Natural killer cell (primary cell): Measurements from ENCODE around the gene NIPBL. TPM values are rescaled to one million over a fixed set of nuclear protein-coding genes. Genes with fewer than 3 reads are reported as not detected.
"Not testable (repeated sequence)": the region's sequence is repeated elsewhere in the genome, so short reads cannot be mapped to it uniquely, and the experiment has no call there.

Experiments
- ATAC-seq, 3 donors: fragments of 150-1000 bp in 2 of 3; fragments of 200-7000 bp in 1 of 3; cut with Tn5 transposase; 1 replicate in 1 of 3; 2 replicates in 2 of 3; pipeline ENCODE4 v1.10.0; 2021; ENCODE audit warnings: mild to moderate bottlenecking in 2 of 3, moderate library complexity in 2 of 3
- DNase-seq, 2 donors: peaks; one replicate each; pipeline versions ENCODE4 v3.0.0 to v3.0.0-alpha.2; 2013 to 2021; ENCODE audit warnings: mixed read lengths in 1 of 2
- H3K27ac ChIP-seq: one replicate; pipeline ENCODE4 v1.5.1; 2013; ENCODE audit warnings: mild to moderate bottlenecking, low read length
- H3K27me3 ChIP-seq: one replicate; pipeline ENCODE4 v1.6.1; 2013; ENCODE audit warnings: low read length; ENCODE audit not compliant: control insufficient read depth, insufficient read depth
- H3K36me3 ChIP-seq: one replicate; pipeline ENCODE4 v1.6.1; 2013; ENCODE audit warnings: low read length; ENCODE audit not compliant: control insufficient read depth, insufficient read depth
- H3K4me1 ChIP-seq: one replicate; pipeline ENCODE4 v1.6.1; 2013; ENCODE audit warnings: low read length; ENCODE audit not compliant: control insufficient read depth, insufficient read depth
- H3K4me3 ChIP-seq: one replicate; pipeline ENCODE4 v1.5.1; 2013; ENCODE audit warnings: low read length
- H3K9me3 ChIP-seq: one replicate; pipeline ENCODE4 v1.6.1; 2013; ENCODE audit warnings: low read length; ENCODE audit not compliant: control insufficient read depth, insufficient read depth
- H3K27ac Mint-ChIP-seq, 2 donors: one replicate each; pipeline ENCODE4 v1.8.0; 2022; ENCODE audit warnings: mild to moderate bottlenecking in 2 of 2, mixed read lengths in 2 of 2, moderate library complexity in 1 of 2
- H3K27me3 Mint-ChIP-seq, 2 donors: one replicate each; pipeline ENCODE4 v1.8.0; 2022; ENCODE audit warnings: low read depth in 2 of 2, mixed read lengths in 2 of 2
- H3K36me3 Mint-ChIP-seq: one replicate; pipeline ENCODE4 v1.8.0; 2022; ENCODE audit warnings: mixed read lengths
- H3K4me1 Mint-ChIP-seq, 2 donors: one replicate each; pipeline ENCODE4 v1.8.0; 2022; ENCODE audit warnings: mixed read lengths in 2 of 2
- H3K4me3 Mint-ChIP-seq: one replicate; pipeline ENCODE4 v1.8.0; 2022; ENCODE audit warnings: mild to moderate bottlenecking, moderate library complexity, mixed read lengths
- H3K9me3 Mint-ChIP-seq, 2 donors: one replicate each; pipeline ENCODE4 v1.8.0; 2022; ENCODE audit warnings: mixed read lengths in 2 of 2
- WGBS: methylation state at CpG from one replicate; pipeline ENCODE4 v1.1.7; 2013; ENCODE audit warnings: missing lambda C conversion rate; ENCODE audit not compliant: insufficient coverage; 5-methylcytosine and 5-hydroxymethylcytosine counted together
- intact Hi-C: fragments of 100-400 bp; cut with micrococcal nuclease; formaldehyde crosslinking; loops from one replicate; pipeline ENCODE4 v1.14.2; 2022
- total RNA-seq, 4 donors: library from RNA; stranded (reverse); fragments of 120-200 nt in 1 of 4; gene quantifications; one replicate each; pipeline versions ENCODE4 v1.2.3 to v1.2.4, GENCODE V29; 2013 to 2022
- TF ChIP-seq, protein P1 (sequence below): fragments of 200-600 bp; IDR thresholded peaks from one replicate; pipeline ENCODE4 v1.8.0; 2022; ENCODE audit warnings: antibody characterized with exemption

Gene NIPBL
- total RNA-seq, 3 donors from 2014 or later (not counting 1 experiment from before 2014, with no cell fraction given) = 137 to 153 (median 145) TPM

DNA sequence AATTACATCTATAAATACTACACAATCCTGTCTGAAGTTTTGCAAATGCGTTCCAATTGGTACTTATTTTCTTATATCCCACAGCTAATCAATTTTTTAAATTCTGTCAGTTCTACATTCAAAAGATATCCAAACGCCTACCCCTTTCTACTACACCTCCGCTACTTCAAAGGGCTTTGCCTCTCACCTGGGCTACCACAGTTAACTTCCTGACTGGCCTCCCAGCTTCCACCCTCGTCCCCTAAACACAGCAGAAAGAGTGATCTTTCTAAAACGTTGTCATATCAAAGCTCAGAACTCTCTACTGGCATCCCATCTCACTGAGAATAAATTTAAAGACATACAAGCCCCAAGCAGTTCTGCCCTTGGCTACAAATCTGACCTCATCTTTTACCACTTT, 32.3 kb upstream of the NIPBL start:
- ATAC-seq (no peak), DNase-seq (no peak)
- Histone ChIP-seq H3K4me3 (no peak overlapping the region), H3K27me3 (no peaks in the 10 kb centered on the region), H3K4me1 (peaks cover 3% of the 10 kb centered on the region), H3K36me3 (no peaks in the 10 kb centered on the region), H3K27ac (no peak overlapping the region), H3K9me3 (no peaks in the 10 kb centered on the region)
- Mint-ChIP-seq H3K27me3 (peaks cover 17 to 21% of the 10 kb centered on the region in 2 donors), H3K4me1 (peaks cover 0 to 9% of the 10 kb centered on the region in 2 donors), H3K36me3 (no peaks in the 10 kb centered on the region), H3K27ac (no peak overlapping the region), H3K4me3 (no peak overlapping the region), H3K9me3 (no peaks in the 10 kb centered on the region)
- TF ChIP-seq, protein P1, sequence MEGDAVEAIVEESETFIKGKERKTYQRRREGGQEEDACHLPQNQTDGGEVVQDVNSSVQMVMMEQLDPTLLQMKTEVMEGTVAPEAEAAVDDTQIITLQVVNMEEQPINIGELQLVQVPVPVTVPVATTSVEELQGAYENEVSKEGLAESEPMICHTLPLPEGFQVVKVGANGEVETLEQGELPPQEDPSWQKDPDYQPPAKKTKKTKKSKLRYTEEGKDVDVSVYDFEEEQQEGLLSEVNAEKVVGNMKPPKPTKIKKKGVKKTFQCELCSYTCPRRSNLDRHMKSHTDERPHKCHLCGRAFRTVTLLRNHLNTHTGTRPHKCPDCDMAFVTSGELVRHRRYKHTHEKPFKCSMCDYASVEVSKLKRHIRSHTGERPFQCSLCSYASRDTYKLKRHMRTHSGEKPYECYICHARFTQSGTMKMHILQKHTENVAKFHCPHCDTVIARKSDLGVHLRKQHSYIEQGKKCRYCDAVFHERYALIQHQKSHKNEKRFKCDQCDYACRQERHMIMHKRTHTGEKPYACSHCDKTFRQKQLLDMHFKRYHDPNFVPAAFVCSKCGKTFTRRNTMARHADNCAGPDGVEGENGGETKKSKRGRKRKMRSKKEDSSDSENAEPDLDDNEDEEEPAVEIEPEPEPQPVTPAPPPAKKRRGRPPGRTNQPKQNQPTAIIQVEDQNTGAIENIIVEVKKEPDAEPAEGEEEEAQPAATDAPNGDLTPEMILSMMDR = no peak
- WGBS = 42% methylated on average over 5 of the region's 5 CpGs
- intact Hi-C loops = no loop called here

DNA sequence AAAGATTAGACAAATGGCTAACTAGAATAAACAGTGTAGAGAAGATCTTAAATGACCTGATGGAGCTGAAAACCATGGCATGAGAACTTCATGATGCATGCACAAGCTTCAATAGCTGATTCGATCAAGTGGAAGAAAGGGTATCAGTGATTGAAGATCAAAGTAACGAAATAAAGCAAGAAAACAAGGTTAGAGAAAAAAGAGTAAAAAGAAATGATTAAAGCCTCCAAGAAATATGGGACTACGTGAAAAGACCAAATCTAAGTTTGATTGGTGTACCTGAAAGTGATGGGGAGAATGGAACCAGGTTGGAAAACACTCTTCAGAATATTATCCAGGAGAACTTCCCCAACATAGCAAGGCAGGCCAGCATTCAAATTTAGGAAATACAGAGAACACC, 28.0 kb upstream of the NIPBL start:
- intact Hi-C loops, H3K27ac Mint-ChIP-seq: not testable (repeated sequence)
- H3K27me3 Mint-ChIP-seq = peaks cover 13 to 21% of the 10 kb centered on the region in 2 donors

DNA sequence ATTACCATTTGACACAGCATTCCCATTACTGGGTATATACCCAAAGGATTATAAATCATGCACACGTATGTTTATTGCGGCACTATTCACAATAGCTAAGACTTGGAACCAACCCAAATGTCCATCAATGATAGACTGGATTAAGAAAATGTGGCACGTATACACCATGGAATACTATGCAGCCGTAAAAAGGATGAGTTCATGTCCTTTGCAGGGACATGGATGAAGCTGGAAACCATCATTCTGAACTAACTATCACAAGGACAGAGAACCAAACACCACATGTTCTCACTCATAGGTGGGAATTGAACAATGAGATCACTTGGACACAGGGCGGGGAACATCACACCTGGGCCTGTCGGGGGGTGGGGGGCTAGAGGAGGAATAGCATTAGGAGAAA, 23.7 kb upstream of the NIPBL start:
- intact Hi-C loops, H3K27ac ChIP-seq, H3K9me3 Mint-ChIP-seq, ATAC-seq, H3K36me3 Mint-ChIP-seq, H3K27ac Mint-ChIP-seq, H3K27me3 ChIP-seq, H3K4me1 ChIP-seq, H3K36me3 ChIP-seq, H3K4me3 Mint-ChIP-seq, H3K4me1 Mint-ChIP-seq, H3K9me3 ChIP-seq, DNase-seq, H3K4me3 ChIP-seq: not testable (repeated sequence)
- H3K27me3 Mint-ChIP-seq = peaks cover 0 to 11% of the 10 kb centered on the region in 2 donors
- WGBS = 100% methylated on average over 6 of the region's 6 CpGs

More for the DNA sequence above, 28.0 kb upstream of the NIPBL start:
- ATAC-seq, H3K4me1 Mint-ChIP-seq, H3K4me3 Mint-ChIP-seq, H3K9me3 Mint-ChIP-seq, H3K36me3 Mint-ChIP-seq, DNase-seq, H3K27ac ChIP-seq, H3K4me3 ChIP-seq, H3K4me1 ChIP-seq, H3K36me3 ChIP-seq, H3K9me3 ChIP-seq, H3K27me3 ChIP-seq: not testable (repeated sequence)
- WGBS = 91% methylated on average over 3 of the region's 3 CpGs

DNA sequence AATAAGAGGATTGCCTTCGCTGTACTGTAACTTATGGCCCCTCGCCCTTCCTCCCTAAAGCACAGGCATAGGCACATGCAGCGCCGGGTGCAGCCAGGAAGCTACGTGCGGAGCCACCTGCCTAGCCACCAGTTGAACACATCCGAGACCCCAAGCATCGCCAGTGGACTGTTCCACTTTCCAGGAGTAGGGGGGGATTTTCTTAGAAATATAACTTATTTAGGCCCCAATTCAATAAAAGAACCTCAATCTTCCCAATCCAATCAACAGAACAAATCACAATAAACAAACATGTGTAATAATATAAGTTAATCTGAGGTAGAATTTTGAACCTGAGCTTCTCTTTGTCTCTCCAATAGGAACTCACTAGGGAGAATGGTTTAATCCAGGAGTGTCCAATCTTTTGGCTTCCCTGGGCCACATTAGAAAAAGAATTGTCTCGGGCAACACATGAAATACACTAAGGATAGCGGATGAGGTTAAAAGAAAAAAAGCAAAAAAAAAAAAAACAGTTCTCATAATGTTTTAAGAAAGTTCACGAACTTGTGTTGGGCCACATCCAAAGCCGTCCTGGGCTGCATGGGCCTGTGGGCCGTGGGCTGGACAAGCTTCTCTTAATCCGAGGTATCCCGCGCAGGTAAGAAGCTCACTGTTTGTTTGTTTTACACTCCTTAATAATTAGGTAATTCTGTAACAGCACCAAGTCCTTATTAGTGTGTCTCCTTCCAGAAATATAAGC, 22.0 kb upstream of the NIPBL start:
- no peaks in the 10 kb centered on the region for H3K27me3 ChIP-seq
- Mint-ChIP-seq H3K4me3 (no peak overlapping the region), H3K9me3 (peaks cover 0 to 3% of the 10 kb centered on the region in 2 donors), H3K4me1 (no peaks in the 10 kb centered on the region), H3K27me3 (peaks cover 0 to 12% of the 10 kb centered on the region in 2 donors), H3K27ac (no peak overlapping the region), H3K36me3 (no peaks in the 10 kb centered on the region)
- DNase-seq = no peak
- no peaks in the 10 kb centered on the region for H3K4me1 ChIP-seq
- ATAC-seq = no peak
- WGBS = 97% methylated on average over 14 of the region's 16 CpGs
- no peaks in the 10 kb centered on the region for H3K36me3 ChIP-seq
- no peak overlapping the region for H3K4me3 ChIP-seq
- no peaks in the 10 kb centered on the region for H3K9me3 ChIP-seq
- TF ChIP-seq, protein P1 = no peak
- intact Hi-C loops = no loop called here
- H3K27ac ChIP-seq = no peak overlapping the region
